Rectal smooth muscle tissue (tissue), 1 donor: ENCODE data around the gene ADAMTS14.

Experiments used
- H3K27ac ChIP-seq: one replicate; pipeline ENCODE4 v1.7.0; 2013; ENCODE audit warnings: low read depth, low read length, inconsistent platforms
- H3K27me3 ChIP-seq: one replicate; pipeline ENCODE4 v1.7.0; 2013; ENCODE audit warnings: low read length; ENCODE audit not compliant: control insufficient read depth, insufficient read depth
- H3K36me3 ChIP-seq: one replicate; pipeline ENCODE4 v1.7.0; 2013; ENCODE audit warnings: low read length; ENCODE audit not compliant: control insufficient read depth, insufficient read depth
- H3K4me1 ChIP-seq: one replicate; pipeline ENCODE4 v1.7.0; 2013; ENCODE audit warnings: low read length; ENCODE audit not compliant: control insufficient read depth, insufficient read depth
- H3K4me3 ChIP-seq: one replicate; pipeline ENCODE4 v1.7.0; 2013; ENCODE audit warnings: low read length
- H3K9ac ChIP-seq: one replicate; pipeline ENCODE4 v1.7.0; 2013; ENCODE audit warnings: low read length

The ADAMTS14 gene

DNA sequence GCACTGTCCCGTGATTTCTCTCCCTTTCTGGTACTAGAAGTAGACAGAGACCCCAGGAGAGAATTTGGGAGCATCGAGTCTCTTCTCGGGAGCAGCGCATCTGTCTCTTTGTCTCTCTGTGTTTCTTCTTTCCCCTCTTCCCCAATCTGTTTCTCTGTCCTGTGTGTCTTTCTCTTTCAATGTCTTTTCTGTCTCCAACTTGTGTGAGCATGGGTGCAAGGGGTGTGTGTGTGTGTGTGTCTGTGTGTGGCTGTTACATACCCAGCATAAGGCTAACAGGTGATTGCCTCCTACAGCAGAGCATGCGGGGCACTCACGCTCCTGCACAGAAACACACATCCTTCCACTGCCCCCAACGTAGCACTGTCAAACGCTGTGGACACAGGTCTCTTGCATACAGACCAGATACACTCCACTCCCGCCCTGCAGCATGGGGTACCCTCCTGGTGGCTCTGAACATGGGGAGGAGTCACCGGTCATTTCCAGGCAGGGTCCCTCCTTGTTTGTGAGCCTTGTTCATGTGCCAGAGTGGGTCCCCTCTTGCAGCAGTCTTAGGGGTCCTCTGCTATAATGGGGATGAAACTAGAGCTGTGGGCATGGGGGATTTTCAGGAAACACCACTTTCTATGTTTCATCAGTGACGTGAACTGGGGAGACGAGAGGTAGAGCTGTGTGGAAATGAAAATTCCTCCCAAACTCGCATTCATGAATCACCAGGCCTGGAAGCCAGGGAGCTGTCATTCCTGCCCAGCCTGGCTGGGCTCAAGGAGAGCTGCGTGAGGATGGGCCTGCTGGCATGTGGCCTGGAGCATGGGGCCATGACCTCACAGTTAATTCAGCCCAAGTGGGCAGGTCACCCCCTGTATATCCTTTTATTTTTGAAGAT, 980 bp downstream of the ADAMTS14 start:
- Histone ChIP-seq H3K9ac (no peak overlapping the region), H3K4me3 (peak overlapping the region; percentile 45), H3K4me1 (no peaks in the 10 kb centered on the region), H3K27me3 (peaks cover 2% of the 10 kb centered on the region), H3K27ac (no peak overlapping the region), H3K36me3 (no peaks in the 10 kb centered on the region)

DNA sequence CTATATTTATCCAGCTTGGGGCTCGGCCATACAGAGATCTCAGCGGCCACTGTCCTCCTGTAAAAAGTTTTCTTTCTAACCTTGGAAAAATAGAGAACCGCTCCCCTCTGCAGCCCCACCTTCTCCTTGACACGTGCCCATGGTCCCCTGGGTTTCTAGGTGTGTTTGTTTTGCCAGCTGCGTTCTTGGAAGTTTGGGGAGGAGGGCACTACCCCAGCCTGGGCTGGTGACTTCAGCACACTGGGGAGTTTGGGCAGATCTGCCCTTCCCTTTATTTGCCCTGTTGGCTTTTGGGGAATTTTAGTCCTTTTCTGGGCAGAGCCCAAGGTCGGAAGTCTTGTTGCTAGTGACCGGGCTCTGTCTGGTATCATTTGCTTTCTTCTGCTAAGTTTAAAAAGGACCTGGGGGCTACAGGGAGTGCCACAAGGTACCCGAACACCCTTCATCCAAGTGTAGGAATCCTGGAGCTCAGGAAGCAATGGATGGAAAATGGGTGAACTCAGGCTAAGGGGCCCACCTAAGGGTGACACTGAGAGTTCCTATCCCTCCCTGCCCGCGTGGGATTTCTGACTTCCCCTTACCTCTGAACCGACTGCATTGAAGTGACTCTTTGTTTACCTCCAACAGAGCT, 1.7 kb downstream of the ADAMTS14 start:
- no peak overlapping the region for H3K4me3 ChIP-seq
- H3K27me3 ChIP-seq: peaks cover 2% of the 10 kb centered on the region

DNA sequence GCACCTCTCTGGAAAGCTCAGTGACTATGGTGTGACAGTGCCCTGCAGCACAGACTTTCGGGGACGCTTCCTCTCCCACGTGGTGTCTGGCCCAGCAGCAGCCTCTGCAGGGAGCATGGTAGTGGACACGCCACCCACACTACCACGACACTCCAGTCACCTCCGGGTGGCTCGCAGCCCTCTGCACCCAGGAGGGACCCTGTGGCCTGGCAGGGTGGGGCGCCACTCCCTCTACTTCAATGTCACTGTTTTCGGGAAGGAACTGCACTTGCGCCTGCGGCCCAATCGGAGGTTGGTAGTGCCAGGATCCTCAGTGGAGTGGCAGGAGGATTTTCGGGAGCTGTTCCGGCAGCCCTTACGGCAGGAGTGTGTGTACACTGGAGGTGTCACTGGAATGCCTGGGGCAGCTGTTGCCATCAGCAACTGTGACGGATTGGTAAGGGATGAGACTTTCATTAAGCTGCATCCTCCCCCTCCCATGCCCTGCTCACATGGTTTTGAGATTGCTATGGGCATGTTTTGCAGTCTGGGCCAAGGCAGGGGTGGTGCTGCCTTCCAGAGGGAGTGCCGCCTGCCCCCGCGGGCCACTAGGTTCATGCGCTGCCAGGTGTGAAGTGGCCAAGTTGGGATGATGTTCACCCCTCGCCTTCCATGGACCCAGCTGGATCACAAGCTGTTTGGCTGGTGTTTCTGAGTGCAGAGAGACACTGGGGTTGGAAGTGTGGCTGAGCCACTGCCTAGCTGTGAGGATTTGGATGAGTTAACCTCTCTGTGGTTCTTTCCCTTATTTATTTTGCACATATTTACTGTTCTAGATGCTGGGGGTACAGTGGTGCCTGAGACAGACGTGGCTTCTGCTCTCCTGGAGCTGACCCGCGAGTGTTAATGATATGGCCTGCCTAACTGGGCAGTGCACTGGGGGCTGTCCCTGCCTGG, 2.5 kb downstream of the ADAMTS14 start:
- Histone ChIP-seq H3K9ac (no peak overlapping the region), H3K27me3 (peaks cover 2% of the 10 kb centered on the region), H3K27ac (no peak overlapping the region), H3K4me3 (no peak overlapping the region), H3K36me3 (no peaks in the 10 kb centered on the region), H3K4me1 (no peaks in the 10 kb centered on the region)

More for the DNA sequence above, 1.7 kb downstream of the ADAMTS14 start:
- no peak overlapping the region for H3K9ac ChIP-seq
- H3K36me3 ChIP-seq: no peaks in the 10 kb centered on the region
- no peaks in the 10 kb centered on the region for H3K4me1 ChIP-seq
- H3K27ac ChIP-seq: no peak overlapping the region

DNA sequence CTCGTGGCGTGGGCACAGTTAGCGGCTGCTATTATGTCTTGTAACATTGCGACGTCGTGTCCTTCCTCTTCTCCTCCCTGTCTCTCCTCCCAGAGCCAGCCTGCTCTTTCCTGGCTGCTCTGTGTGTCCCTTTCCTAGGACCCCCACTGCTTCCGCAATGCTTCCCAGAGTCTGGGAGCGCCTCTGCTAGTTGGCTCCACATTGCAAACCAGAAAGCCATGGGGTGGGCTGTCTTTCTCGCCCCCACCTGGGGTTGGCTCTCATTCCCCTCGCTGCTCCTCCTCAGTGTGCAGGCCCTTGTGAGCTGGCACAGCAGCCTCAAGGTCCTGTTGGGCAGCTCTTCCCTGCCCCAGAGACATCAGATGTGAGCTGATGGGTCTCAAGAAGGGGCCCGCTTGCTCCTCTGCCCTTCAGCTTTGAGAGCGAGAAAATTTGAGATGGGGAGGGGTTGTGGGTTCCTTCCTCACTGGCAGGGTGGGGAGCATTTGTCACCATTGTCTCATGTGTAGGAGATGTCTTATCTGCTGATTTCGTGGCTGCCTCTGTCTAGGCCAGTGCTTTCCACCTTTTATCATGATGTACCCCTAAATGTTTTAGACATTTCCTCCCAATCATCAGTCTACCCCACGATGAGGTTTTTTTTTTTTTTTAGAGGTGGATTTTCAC, 3.3 kb downstream of the ADAMTS14 start:
- Histone ChIP-seq H3K36me3 (no peaks in the 10 kb centered on the region), H3K4me3 (no peak overlapping the region), H3K27me3 (peaks cover 2% of the 10 kb centered on the region), H3K4me1 (no peaks in the 10 kb centered on the region), H3K9ac (no peak overlapping the region), H3K27ac (no peak overlapping the region)

DNA sequence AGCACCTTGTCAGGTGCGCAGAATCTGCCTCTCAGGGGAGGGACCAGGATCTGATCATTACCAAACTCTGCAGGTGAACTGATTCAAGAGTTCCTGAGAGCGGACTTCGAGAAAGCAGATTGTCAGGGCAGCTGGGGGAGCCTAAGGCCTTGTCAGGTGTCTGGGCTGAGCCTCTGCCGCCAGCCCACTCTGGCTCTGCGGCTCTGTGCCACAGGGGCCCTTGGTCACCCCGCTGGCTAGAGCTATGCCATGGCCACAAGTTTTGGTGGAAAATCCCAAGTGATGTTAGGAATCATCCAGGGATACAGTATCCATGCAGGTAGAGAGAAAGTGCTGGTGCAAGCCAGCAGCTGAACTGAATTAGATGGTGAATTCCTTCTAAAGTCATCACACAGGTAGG, 4.2 kb downstream of the ADAMTS14 start:
- H3K36me3 ChIP-seq: no peaks in the 10 kb centered on the region
- H3K27ac ChIP-seq: no peak overlapping the region
- H3K27me3 ChIP-seq: peaks cover 2% of the 10 kb centered on the region
- H3K4me3 ChIP-seq: no peak overlapping the region
- H3K9ac ChIP-seq: no peak overlapping the region
- no peaks in the 10 kb centered on the region for H3K4me1 ChIP-seq

DNA sequence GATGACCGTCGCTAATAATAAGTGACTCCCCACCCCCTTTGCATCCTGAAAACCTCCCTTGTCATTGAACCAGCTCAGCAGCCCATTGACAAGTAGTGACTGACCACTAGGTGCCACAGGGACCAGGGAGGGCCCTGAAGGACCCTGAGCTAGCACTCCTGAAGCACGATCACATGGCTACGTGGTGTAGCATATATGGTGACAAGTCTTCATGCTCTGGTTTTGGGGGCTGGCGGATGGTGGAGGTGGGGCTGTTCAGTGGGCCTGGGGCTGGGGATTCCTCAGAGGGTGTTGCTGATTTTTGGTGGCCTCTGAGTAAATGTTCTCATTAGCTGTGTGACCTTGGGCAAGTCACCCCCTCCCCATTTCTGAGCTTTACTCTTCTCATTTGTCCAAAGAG, 4.7 kb downstream of the ADAMTS14 start:
- H3K27ac ChIP-seq: no peak overlapping the region
- no peaks in the 10 kb centered on the region for H3K36me3 ChIP-seq
- H3K9ac ChIP-seq: no peak overlapping the region
- H3K27me3 ChIP-seq: peaks cover 5% of the 10 kb centered on the region
- H3K4me3 ChIP-seq: no peak overlapping the region
- no peaks in the 10 kb centered on the region for H3K4me1 ChIP-seq

DNA sequence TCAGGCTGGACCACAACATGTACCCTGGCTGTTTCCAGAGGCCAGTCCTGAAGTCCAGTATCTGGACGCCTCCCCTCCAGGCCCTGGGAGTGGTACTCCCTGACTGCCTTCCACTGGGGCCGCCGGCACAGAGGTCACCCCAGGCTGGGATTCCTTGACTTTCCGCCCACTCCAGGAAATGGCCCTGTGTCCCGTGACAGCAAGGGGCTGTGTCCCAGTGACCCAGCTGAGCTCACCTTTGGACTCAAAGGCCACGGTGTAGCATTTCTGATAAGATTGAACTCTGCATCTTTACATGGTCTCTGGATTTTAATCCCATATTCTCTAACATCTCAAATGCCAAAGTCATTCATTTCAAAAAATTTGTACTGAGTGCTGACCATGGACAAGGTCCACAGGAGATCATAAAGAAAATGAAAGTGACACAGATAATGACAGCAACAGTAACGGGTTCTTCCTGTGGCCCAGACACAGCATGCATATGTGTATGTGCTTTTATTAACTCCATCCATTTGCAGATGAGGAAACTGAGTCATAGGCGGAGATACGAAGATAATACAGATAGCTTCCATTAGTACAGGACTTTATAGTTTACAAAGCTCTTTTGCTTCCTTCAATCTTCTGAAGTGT, 5.4 kb downstream of the ADAMTS14 start:
- H3K36me3 ChIP-seq: no peaks in the 10 kb centered on the region
- no peak overlapping the region for H3K9ac ChIP-seq
- H3K27ac ChIP-seq: no peak overlapping the region
- H3K4me1 ChIP-seq: no peaks in the 10 kb centered on the region
- H3K4me3 ChIP-seq: no peak overlapping the region
- H3K27me3 ChIP-seq: peaks cover 5% of the 10 kb centered on the region

DNA sequence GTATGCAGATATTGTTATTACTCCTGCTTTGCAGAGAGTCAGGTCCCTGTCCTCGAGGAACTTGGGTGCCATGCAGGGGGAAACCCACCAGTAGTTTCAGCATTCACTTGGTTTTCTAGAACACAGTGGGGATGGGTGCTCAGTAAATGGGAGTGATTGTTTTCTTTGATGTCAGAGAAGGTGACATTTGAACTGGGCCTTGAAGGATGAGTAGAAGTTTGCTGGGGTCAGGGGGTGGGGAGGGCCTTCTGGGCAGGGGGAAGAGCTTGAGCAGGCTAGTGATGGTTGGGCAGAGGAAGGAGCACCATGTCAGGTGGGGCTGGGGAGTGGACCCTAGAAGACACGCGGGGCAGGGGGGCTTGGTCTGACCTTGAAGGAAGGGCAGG, 5.9 kb downstream of the ADAMTS14 start:
- Histone ChIP-seq H3K27me3 (peaks cover 3% of the 10 kb centered on the region), H3K36me3 (no peaks in the 10 kb centered on the region), H3K4me1 (no peaks in the 10 kb centered on the region), H3K9ac (no peak overlapping the region), H3K4me3 (no peak overlapping the region), H3K27ac (no peak overlapping the region)

DNA sequence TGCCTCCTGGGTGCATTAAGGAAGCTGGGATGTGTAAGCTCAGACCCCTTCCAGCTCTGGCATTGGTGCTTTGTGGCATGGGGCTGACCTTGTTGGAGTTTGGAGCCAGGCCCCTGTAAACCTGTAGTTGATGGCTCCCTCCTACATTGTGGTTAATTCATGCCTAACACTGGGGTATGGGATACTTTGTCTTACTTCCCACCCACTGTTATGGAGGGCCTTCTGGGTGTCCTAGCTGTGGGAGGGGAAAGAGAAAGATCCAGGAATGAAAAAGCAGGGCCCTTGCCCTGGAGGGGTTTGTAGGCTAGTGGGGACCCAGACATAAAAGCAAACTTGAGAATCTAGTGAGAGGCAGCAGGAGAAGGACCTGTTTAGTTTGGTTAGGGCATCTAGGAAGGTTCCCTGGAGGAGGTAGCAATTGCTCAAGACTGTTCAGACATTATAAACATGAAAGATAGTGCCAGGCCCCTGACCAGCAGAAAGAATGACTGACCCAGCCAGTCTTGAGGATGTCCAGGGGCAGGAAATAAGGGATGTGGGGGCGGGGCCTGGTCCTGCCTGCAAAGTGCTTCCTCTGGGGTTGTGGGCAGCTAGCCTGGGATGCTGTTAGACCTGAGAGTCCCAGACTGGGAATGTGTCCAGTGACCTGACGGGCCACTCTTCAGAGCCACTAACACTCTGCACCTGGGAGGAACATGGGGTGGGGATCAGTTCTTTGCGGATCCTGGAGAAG, 6.6 kb downstream of the ADAMTS14 start:
- Histone ChIP-seq H3K4me3 (no peak overlapping the region), H3K4me1 (no peaks in the 10 kb centered on the region), H3K27me3 (peaks cover 3% of the 10 kb centered on the region), H3K27ac (no peak overlapping the region), H3K36me3 (no peaks in the 10 kb centered on the region), H3K9ac (no peak overlapping the region)

DNA sequence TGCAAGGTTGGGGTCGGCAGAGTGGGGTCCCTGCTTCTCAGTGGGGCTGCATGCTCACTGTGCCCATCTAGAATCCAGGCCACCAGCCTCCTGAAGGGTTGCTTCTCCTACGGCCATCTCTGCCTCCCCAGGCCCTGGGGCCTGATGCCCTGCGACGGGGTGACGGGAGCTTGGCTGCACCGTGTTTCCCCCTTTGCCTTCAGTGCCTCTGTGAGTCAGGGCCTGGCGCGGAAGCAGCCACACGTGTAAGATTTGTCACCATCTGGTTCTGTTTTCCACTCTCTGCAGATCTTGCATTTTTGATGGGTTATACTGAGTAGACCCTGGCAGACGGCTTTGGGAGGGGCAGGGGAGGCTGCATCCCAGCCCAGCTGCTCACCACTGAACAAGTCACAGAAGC, 7.2 kb downstream of the ADAMTS14 start:
- no peaks in the 10 kb centered on the region for H3K36me3 ChIP-seq
- H3K9ac ChIP-seq: no peak overlapping the region
- H3K4me1 ChIP-seq: no peaks in the 10 kb centered on the region
- no peak overlapping the region for H3K4me3 ChIP-seq
- peaks cover 3% of the 10 kb centered on the region for H3K27me3 ChIP-seq
- H3K27ac ChIP-seq: no peak overlapping the region
